Fibroblast of the conjunctiva (primary cell): ENCODE results near the gene MARCHF9.

ENCODE experiments used
- DNase-seq: peaks from one replicate; pipeline ENCODE4 v3.0.0-alpha.2; 2010; ENCODE audit warnings: low read depth

MARCHF9 gene

GRCh38 chr12:57755194-57755453 is 221 bp downstream of the MARCHF9 start:
- DNase-seq = no peak

GRCh38 chr12:57755454-57756372 is 810 bp downstream of the MARCHF9 start:
- no peak for DNase-seq

DNA sequence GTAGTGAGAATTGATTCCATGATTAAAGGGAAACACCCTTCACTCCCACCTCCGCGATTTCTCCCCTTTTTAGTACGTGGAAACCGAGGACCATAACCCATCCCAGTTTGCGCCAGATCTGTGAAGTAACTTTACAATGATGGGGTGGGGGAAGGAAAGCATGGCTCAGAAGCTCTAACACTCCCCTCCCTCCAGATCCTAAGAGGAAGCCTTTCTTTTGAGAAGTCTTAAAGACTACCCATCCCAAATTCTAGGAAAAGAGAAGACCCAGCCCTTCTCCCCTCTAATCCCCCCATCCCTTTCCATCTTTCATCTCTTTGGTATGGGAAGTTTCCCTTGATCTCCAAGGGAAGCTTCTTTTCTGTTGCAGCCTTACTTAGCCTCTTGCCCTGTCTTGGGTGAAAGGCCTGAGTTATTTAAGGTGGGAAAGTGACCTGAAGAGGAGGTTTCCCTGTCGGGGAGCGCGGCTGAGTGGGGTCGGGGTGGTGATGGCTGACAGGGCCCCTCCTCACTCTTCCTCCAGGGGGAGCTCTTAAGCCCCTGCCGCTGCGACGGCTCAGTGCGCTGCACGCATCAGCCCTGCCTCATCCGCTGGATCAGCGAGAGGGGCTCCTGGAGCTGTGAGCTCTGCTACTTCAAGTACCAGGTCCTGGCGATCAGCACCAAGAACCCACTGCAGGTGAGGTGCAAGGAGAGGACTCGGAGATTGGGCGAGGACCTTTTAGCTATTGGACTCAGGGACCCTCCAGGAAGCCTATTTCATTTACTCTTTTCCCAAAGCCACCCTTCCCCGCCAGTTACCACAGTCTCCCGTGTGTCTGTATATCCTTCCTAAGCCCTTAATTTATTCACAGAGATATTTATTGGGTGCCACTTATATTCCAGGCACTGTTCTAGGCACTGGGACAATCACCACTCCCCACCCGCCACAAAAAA is 1.8 kb downstream of the MARCHF9 start:
- DNase-seq = no peak

GRCh38 chr12:57757771-57758170 is 2.9 kb downstream of the MARCHF9 start:
- DNase-seq = no peak

- DNase-seq = no peak
Measured at GRCh38 chr12:57758552-57759359, 3.9 kb downstream of the MARCHF9 start.

DNA sequence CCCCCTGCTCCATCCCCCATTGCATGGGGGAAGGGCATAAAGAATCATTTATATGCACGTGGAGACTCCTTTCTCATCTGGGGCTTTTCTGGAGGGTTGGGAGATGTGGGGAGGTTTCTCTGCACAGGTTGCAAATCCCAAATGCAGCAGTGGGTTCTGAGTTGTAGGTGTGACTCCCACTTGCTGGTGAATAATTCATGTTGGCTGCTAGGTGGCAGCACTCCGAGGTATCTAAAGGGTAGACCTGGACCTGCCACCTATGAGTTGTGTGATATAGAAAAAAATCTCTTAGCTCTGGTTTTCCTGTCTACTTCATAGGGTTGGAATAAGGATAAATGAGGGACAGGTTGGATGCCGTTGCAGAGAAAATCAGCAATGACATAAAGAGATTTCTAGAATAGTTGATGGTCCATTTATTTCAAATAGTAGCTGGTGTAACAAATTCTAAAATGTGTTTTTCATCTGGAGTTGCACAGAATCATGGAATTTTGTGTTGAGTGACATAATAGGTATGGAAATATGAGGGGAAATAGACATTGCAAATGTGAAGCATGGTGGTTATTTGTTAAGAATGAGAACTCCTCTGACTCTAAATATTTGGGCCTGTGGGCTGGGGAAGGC is 4.6 kb downstream of the MARCHF9 start:
- DNase-seq = no peak

- DNase-seq = no peak
Measured at GRCh38 chr12:57760347-57760982, 5.6 kb downstream of the MARCHF9 start.

DNA sequence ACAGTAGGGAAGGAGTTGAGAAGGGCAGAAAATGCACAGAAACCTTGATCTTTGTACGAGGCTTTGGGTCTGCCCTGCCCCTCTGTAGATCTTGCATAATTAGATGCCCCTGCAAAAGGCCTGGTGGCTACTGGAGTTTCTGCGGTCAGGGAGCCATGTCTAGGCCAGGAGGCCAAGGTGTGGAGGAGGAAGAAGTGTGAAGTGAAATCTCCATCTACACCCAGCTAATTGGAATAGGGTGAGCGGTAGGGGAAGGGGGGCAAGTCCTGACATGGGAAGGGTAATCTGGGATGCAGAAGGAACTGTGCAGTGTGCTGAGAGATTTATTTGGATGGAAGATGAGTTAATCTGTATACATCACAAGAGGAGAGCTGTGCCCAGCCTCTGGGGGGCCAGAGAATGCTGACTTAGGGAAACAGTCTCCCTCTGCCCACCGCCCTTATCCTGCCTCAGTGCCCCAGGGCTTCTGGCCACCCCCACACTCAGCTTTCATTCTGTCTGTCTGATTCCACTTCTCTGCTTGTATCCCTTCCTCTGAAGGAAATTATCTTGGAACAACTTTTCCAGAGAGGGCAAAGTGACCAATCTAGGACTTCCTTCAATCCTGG is 6.6 kb downstream of the MARCHF9 start:
- DNase-seq = no peak

DNA sequence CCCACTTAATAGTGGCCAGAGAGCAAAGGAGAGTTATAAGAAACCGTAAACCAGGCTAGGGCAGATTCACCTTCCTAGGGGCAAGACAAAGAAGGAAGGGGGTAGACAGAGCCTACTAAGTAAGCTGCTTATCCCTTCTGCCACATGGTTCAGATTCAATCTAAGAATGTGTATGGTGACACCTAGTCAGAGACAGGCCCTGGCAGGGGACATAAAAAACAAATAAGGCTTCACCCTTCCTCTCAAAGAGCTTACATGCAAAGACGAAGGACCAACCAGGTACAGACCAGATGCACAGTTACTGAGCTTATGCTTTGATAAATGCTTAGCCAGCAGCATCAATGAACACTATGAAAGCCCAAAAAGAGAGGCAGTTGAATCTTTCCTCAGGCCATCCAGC is 7.6 kb downstream of the MARCHF9 start:
- DNase-seq = no peak

GRCh38 chr12:57763881-57764661 is 9.2 kb downstream of the MARCHF9 start:
- no peak for DNase-seq

GRCh38 chr12:57764662-57765002 is 9.7 kb downstream of the MARCHF9 start:
- no peak for DNase-seq

DNA sequence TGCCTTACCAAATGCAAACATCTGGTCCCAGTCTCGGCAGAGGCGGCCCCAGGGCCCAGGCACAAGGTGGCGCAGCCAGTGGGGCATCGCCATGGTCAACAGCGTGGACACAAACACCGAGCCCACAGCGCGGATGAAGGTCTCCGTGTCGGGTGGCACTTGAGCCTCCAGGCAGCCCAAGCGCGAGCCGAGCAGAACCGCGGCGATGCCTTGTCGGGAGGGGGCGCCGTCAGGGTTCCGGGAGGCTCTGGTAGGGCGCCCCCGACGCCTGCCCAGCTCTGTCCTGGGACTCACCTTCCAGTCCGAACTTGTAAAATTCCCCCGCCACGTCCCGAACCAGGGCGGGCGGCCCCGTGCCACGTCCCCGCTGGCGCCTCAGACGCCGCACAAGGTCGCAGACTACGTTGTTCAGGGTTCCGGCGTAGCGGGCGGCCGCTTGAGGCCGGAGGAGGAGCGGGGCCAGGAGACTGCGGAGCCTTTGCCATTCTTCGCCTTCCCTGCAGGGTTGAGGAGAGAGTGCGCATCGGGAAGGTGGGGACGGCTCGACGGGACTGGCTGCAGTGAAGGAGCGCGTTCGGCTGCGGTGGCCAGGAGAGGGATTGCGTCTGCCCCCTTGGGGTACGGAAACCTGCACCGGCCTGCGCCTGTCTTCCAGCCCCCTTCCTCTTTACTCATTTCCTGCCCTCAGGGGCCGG is 10.2 kb downstream of the MARCHF9 start:
- DNase-seq = no peak

DNA sequence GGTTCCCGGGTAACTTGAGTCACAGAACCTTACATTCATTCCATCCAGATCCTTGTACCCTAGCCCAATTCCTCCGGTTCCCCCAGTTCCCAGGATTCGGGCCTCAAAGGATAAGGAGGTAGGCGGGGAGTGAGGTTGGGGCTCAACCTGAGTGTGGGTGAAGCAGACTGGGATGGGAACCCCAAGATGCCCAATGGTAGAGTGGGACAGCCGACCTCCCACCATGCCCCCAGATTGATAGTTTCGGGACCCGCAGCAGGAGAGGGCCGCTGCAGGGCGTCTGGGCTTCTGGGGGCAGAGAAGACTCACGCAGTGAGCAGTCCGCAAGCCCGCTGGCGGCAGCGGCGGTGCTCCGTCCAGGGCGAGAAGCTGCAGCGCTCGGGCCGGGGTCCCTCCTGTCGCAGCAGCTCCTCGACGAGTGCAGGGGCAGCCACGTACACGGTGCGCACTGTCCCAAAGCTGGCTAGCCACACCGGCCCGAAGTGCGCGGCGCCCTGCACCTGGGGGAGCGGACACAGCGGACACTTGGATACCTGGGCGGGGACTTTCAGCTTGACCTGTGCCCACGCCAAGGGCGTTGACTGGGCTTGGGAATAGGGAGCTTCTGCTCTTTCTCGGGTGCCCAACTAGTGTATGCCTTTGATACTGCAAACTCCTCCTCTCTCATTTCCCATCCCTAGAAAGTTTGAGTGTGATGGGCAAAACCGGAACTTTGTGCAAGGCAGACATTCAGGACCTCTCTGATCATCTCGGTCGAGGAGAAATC is 11.0 kb downstream of the MARCHF9 start:
- DNase-seq = no peak

GRCh38 chr12:57766464-57767304 is 11.8 kb downstream of the MARCHF9 start, which contains the start of gene CYP27B1:
CYP27B1 (minus strand) TSS chr12:57767078; CDS start chr12:57767041, 37 bp downstream.
- no peak for DNase-seq

GRCh38 chr12:57767305-57767698 is 12.4 kb downstream of the MARCHF9 start:
- no peak for DNase-seq

DNA sequence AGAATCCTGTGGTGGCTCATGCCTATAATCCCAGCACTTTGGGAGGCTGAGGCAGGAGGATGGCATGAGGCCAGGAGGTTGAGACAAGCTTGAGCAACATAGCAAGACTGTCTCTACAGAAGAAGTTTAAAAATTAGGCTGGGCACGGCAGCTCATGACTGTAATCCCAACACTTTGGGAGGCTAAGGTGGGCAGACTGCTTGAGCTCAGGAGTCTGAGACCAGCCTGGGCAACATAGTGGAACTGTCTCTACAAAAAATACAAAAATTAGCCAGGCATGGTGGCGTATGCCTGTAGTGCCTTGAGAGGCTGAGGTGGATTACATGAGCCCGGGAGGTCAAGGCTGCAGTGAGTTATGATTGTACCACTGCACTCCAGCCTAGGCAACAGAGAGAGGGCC is 13.0 kb downstream of the MARCHF9 start:
- no peak for DNase-seq

- DNase-seq = no peak
Measured at GRCh38 chr12:57769594-57769993, 14.7 kb downstream of the MARCHF9 start.

- no peak for DNase-seq
Measured at GRCh38 chr12:57770734-57771133, 15.8 kb downstream of the MARCHF9 start.
